ENCODE results near the gene ARHGAP15. TPM values are rescaled to one million over a fixed set of nuclear protein-coding genes. Genes with fewer than 3 reads are reported as not detected.

ARHGAP15 gene
- total and polyA plus RNA-seq, 12 donors, result 4.7 to 33.8 (median 10.4) TPM

GRCh38 chr2:143745060-143745459 is 615.8 kb downstream of the ARHGAP15 start:
- Histone ChIP-seq H3K27ac (no peak overlapping the region), H3K4me1 (replicated peaks in 1 of 2) (no peaks in the 10 kb centered on the region), H3K4me3 (no peak overlapping the region), H3K9me3 (replicated peaks in 1 of 3) (no peaks in the 10 kb centered on the region), H3K27me3 (no peaks in the 10 kb centered on the region), H3K36me3 (replicated peaks in 1 of 2) (no peaks in the 10 kb centered on the region)
- intact Hi-C loops (cut with DNase I), result no loop called here
- WGBS, 4 donors, result 80 to 85% (median 83%) methylated on average over 2 of the region's 2 CpGs
- TF ChIP-seq POLR2A (IDR thresholded peaks at IDR 0.05), result no peak
- TF ChIP-seq CTCF (IDR thresholded peaks at IDR 0.05), result no peak
- DNase-seq, result no peak

GRCh38 chr2:143754742-143755141 is 625.5 kb downstream of the ARHGAP15 start:
- H3K27ac ChIP-seq, result no peak overlapping the region
- no peak for DNase-seq
- H3K4me3 ChIP-seq, result no peak overlapping the region
- intact Hi-C loops (cut with DNase I), result no loop called here
- H3K27me3 ChIP-seq, result no peaks in the 10 kb centered on the region
- no peaks in the 10 kb centered on the region for H3K36me3 ChIP-seq (replicated peaks in 1 of 2)
- 79 to 96% (median 88%) methylated on average over 1 of the region's 1 CpG for WGBS, 4 donors
- TF ChIP-seq CTCF (IDR thresholded peaks at IDR 0.05) (no peak), POLR2A (IDR thresholded peaks at IDR 0.05) (no peak)
- no peaks in the 10 kb centered on the region for H3K4me1 ChIP-seq (replicated peaks in 1 of 2)
- no peaks in the 10 kb centered on the region for H3K9me3 ChIP-seq (replicated peaks in 1 of 3)

GRCh38 chr2:143758629-143759330 is 629.6 kb downstream of the ARHGAP15 start:
- no peaks in the 10 kb centered on the region for H3K36me3 ChIP-seq (replicated peaks in 1 of 2)
- DNase-seq, result no peak
- no peaks in the 10 kb centered on the region for H3K27me3 ChIP-seq
- no peak overlapping the region for H3K4me3 ChIP-seq
- TF ChIP-seq CTCF (IDR thresholded peaks at IDR 0.05), result no peak
- TF ChIP-seq POLR2A (IDR thresholded peaks at IDR 0.05), result no peak
- WGBS, 4 donors, result 84 to 94% (median 86%) methylated on average over 3 of the region's 3 CpGs
- no peaks in the 10 kb centered on the region for H3K9me3 ChIP-seq (replicated peaks in 1 of 3)
- intact Hi-C loops (cut with DNase I), result no loop called here
- no peak overlapping the region for H3K27ac ChIP-seq
- H3K4me1 ChIP-seq (replicated peaks in 1 of 2), result no peaks in the 10 kb centered on the region

- no peak overlapping the region for H3K4me3 ChIP-seq
- H3K9me3 ChIP-seq (replicated peaks in 1 of 3), result no peaks in the 10 kb centered on the region
- DNase-seq, result no peak
- H3K27me3 ChIP-seq, result no peaks in the 10 kb centered on the region
- WGBS, 4 donors, result 82 to 83% (median 82%) methylated on average over 6 of the region's 6 CpGs
- no peak overlapping the region for H3K27ac ChIP-seq
- no peaks in the 10 kb centered on the region for H3K4me1 ChIP-seq (replicated peaks in 1 of 2)
- TF ChIP-seq POLR2A (IDR thresholded peaks at IDR 0.05) (no peak), CTCF (IDR thresholded peaks at IDR 0.05) (no peak)
- H3K36me3 ChIP-seq (replicated peaks in 1 of 2), result no peaks in the 10 kb centered on the region
- intact Hi-C loops (cut with DNase I), result no loop called here
Observed at GRCh38 chr2:143759455-143759854, 630.2 kb downstream of the ARHGAP15 start.

Data from adrenal gland (tissue), 12 donors.